Measurements from ENCODE around the gene OARD1.

Gene OARD1

GRCh38 chr6:41046084-41046483 lies 26.1 kb downstream of the OARD1 start:
- Histone ChIP-seq H3K9ac (ENCODE audit: low read depth, low read length) (no peak overlapping the region), H3K36me3 (ENCODE audit: insufficient read depth, low read depth, low read length) (no peaks in the 10 kb centered on the region), H3K27ac (ENCODE audit: low read length) (no peak overlapping the region), H3K4me1 (ENCODE audit: insufficient read depth, low read length) (no peaks in the 10 kb centered on the region), H3K9me3 (ENCODE audit: insufficient read depth, low read depth, low read length) (no peaks in the 10 kb centered on the region), H3K27me3 (ENCODE audit: insufficient read depth, low read length) (no peaks in the 10 kb centered on the region), H3K4me3 (ENCODE audit: low read length) (no peak overlapping the region)

- Histone ChIP-seq H3K27ac (ENCODE audit: low read length) (no peak overlapping the region), H3K9me3 (ENCODE audit: insufficient read depth, low read depth, low read length) (no peaks in the 10 kb centered on the region), H3K27me3 (ENCODE audit: insufficient read depth, low read length) (no peaks in the 10 kb centered on the region), H3K9ac (ENCODE audit: low read depth, low read length) (no peak overlapping the region), H3K4me1 (ENCODE audit: insufficient read depth, low read length) (no peaks in the 10 kb centered on the region), H3K36me3 (ENCODE audit: insufficient read depth, low read depth, low read length) (no peaks in the 10 kb centered on the region), H3K4me3 (ENCODE audit: low read length) (no peak overlapping the region)
These were observed 26.5 kb downstream of the OARD1 start for GRCh38 chr6:41045664-41046063.

GRCh38 chr6:41043151-41043550 lies 29.0 kb downstream of the OARD1 start:
- Histone ChIP-seq H3K27ac (ENCODE audit: low read length) (no peak overlapping the region), H3K36me3 (ENCODE audit: insufficient read depth, low read depth, low read length) (no peaks in the 10 kb centered on the region), H3K9ac (ENCODE audit: low read depth, low read length) (no peak overlapping the region), H3K27me3 (ENCODE audit: insufficient read depth, low read length) (no peaks in the 10 kb centered on the region), H3K4me1 (ENCODE audit: insufficient read depth, low read length) (peaks cover 6% of the 10 kb centered on the region), H3K9me3 (ENCODE audit: insufficient read depth, low read depth, low read length) (no peaks in the 10 kb centered on the region), H3K4me3 (ENCODE audit: low read length) (no peak overlapping the region)

GRCh38 chr6:41042226-41043055 lies 29.7 kb downstream of the OARD1 start, which contains the start of gene TSPO2:
Gene TSPO2, plus strand, starts transcription at chr6:41042467. Its CDS starts 519 bp downstream, at chr6:41042986.
- Histone ChIP-seq H3K4me1 (ENCODE audit: insufficient read depth, low read length) (peaks cover 6% of the 10 kb centered on the region), H3K9ac (ENCODE audit: low read depth, low read length) (no peak within 1 kb of the TSS), H3K27ac (ENCODE audit: low read length) (no peak within 1 kb of the TSS), H3K4me3 (ENCODE audit: low read length) (no peak within 1 kb of the TSS), H3K27me3 (ENCODE audit: insufficient read depth, low read length) (no peaks in the 10 kb centered on the region), H3K36me3 (ENCODE audit: insufficient read depth, low read depth, low read length) (no peaks in the 10 kb centered on the region), H3K9me3 (ENCODE audit: insufficient read depth, low read depth, low read length) (no peaks in the 10 kb centered on the region)

- Histone ChIP-seq H3K27me3 (ENCODE audit: insufficient read depth, low read length) (no peaks in the 10 kb centered on the region), H3K9ac (ENCODE audit: low read depth, low read length) (no peak overlapping the region), H3K36me3 (ENCODE audit: insufficient read depth, low read depth, low read length) (no peaks in the 10 kb centered on the region), H3K27ac (ENCODE audit: low read length) (no peak overlapping the region), H3K9me3 (ENCODE audit: insufficient read depth, low read depth, low read length) (no peaks in the 10 kb centered on the region), H3K4me1 (ENCODE audit: insufficient read depth, low read length) (peaks cover 6% of the 10 kb centered on the region), H3K4me3 (ENCODE audit: low read length) (no peak overlapping the region)
These were observed 31.1 kb downstream of the OARD1 start for GRCh38 chr6:41040940-41041536.

GRCh38 chr6:41040101-41040939 lies 31.8 kb downstream of the OARD1 start:
- Histone ChIP-seq H3K27ac (ENCODE audit: low read length) (no peak overlapping the region), H3K9me3 (ENCODE audit: insufficient read depth, low read depth, low read length) (no peaks in the 10 kb centered on the region), H3K9ac (ENCODE audit: low read depth, low read length) (no peak overlapping the region), H3K27me3 (ENCODE audit: insufficient read depth, low read length) (no peaks in the 10 kb centered on the region), H3K4me3 (ENCODE audit: low read length) (no peak overlapping the region), H3K36me3 (ENCODE audit: insufficient read depth, low read depth, low read length) (no peaks in the 10 kb centered on the region), H3K4me1 (ENCODE audit: insufficient read depth, low read length) (peaks cover 6% of the 10 kb centered on the region)

- Histone ChIP-seq H3K4me3 (ENCODE audit: low read length) (no peak within 1 kb of the TSS), H3K9me3 (ENCODE audit: insufficient read depth, low read depth, low read length) (no peaks in the 10 kb centered on the region), H3K36me3 (ENCODE audit: insufficient read depth, low read depth, low read length) (no peaks in the 10 kb centered on the region), H3K4me1 (ENCODE audit: insufficient read depth, low read length) (peaks cover 6% of the 10 kb centered on the region), H3K9ac (ENCODE audit: low read depth, low read length) (no peak within 1 kb of the TSS), H3K27me3 (ENCODE audit: insufficient read depth, low read length) (no peaks in the 10 kb centered on the region), H3K27ac (ENCODE audit: low read length) (no peak within 1 kb of the TSS)
These were observed 32.8 kb downstream of the OARD1 start, which contains the start of gene UNC5CL for GRCh38 chr6:41039060-41039998. Gene UNC5CL, minus strand, starts transcription at chr6:41039221. Its CDS starts 4,147 bp downstream, at chr6:41035074.

GRCh38 chr6:41038205-41038604 lies 34.0 kb downstream of the OARD1 start:
- Histone ChIP-seq H3K27ac (ENCODE audit: low read length) (no peak overlapping the region), H3K9ac (ENCODE audit: low read depth, low read length) (no peak overlapping the region), H3K9me3 (ENCODE audit: insufficient read depth, low read depth, low read length) (no peaks in the 10 kb centered on the region), H3K36me3 (ENCODE audit: insufficient read depth, low read depth, low read length) (no peaks in the 10 kb centered on the region), H3K4me1 (ENCODE audit: insufficient read depth, low read length) (peaks cover 6% of the 10 kb centered on the region), H3K27me3 (ENCODE audit: insufficient read depth, low read length) (no peaks in the 10 kb centered on the region), H3K4me3 (ENCODE audit: low read length) (no peak overlapping the region)

GRCh38 chr6:41037107-41037900 lies 34.9 kb downstream of the OARD1 start:
- Histone ChIP-seq H3K36me3 (ENCODE audit: insufficient read depth, low read depth, low read length) (no peaks in the 10 kb centered on the region), H3K4me1 (ENCODE audit: insufficient read depth, low read length) (peaks cover 6% of the 10 kb centered on the region), H3K27ac (ENCODE audit: low read length) (no peak overlapping the region), H3K27me3 (ENCODE audit: insufficient read depth, low read length) (no peaks in the 10 kb centered on the region), H3K9me3 (ENCODE audit: insufficient read depth, low read depth, low read length) (no peaks in the 10 kb centered on the region), H3K9ac (ENCODE audit: low read depth, low read length) (no peak overlapping the region), H3K4me3 (ENCODE audit: low read length) (no peak overlapping the region)

- H3K4me3 ChIP-seq (ENCODE audit: low read length) = no peak overlapping the region
- H3K27me3 ChIP-seq (ENCODE audit: insufficient read depth, low read length) = no peaks in the 10 kb centered on the region
- H3K9me3 ChIP-seq (ENCODE audit: insufficient read depth, low read depth, low read length) = no peaks in the 10 kb centered on the region
- H3K36me3 ChIP-seq (ENCODE audit: insufficient read depth, low read depth, low read length) = no peaks in the 10 kb centered on the region
- H3K27ac ChIP-seq (ENCODE audit: low read length) = no peak overlapping the region
- no peak overlapping the region for H3K9ac ChIP-seq (ENCODE audit: low read depth, low read length)
- peaks cover 6% of the 10 kb centered on the region for H3K4me1 ChIP-seq (ENCODE audit: insufficient read depth, low read length)
These were observed 35.6 kb downstream of the OARD1 start for GRCh38 chr6:41036601-41037000.

All from iPS-20b (cell line).